Hepatic stellate cell (primary cell): Measurements from ENCODE around the gene U2SURP.

ENCODE experiments used
- DNase-seq: peaks from one replicate; pipeline ENCODE4 v3.0.0; 2011; ENCODE audit warnings: low spot score

The U2SURP gene

GRCh38 chr3:143001369-143002082 lies at the start of gene U2SURP:
Gene U2SURP, plus strand, starts transcription at chr3:143001570. Its CDS starts 59 bp downstream, at chr3:143001629.
- DNase-seq: peak; percentile 92

GRCh38 chr3:142951794-142952193 lies 49.6 kb upstream of the U2SURP start:
- no peak for DNase-seq

- DNase-seq: no peak
Measured at GRCh38 chr3:142952272-142953193, 48.8 kb upstream of the U2SURP start.

- no peak for DNase-seq
Measured at GRCh38 chr3:142953443-142953842, 47.9 kb upstream of the U2SURP start.

- DNase-seq: peak; percentile 32
Measured at GRCh38 chr3:142958707-142959106, 42.7 kb upstream of the U2SURP start.

- no peak for DNase-seq
Measured at GRCh38 chr3:142960322-142960850, 41.0 kb upstream of the U2SURP start.

GRCh38 chr3:142961539-142961938 lies 39.8 kb upstream of the U2SURP start:
- no peak for DNase-seq

- no peak for DNase-seq
Measured at GRCh38 chr3:142962175-142962519, 39.2 kb upstream of the U2SURP start.

- DNase-seq: no peak
Measured at GRCh38 chr3:142962520-142963233, 38.7 kb upstream of the U2SURP start.

GRCh38 chr3:142963234-142963515 lies 38.2 kb upstream of the U2SURP start:
- peak; percentile 15 for DNase-seq

- peak; percentile 52 for DNase-seq
Measured at GRCh38 chr3:142963516-142964448, 37.6 kb upstream of the U2SURP start, which contains the start of gene PAQR9. Gene PAQR9, minus strand, starts transcription at chr3:142963674. Its CDS starts 338 bp downstream, at chr3:142963336.

- no peak for DNase-seq
Measured at GRCh38 chr3:142965581-142965980, 35.8 kb upstream of the U2SURP start.

- no peak for DNase-seq
Measured at GRCh38 chr3:142966808-142967207, 34.6 kb upstream of the U2SURP start.

GRCh38 chr3:142968319-142969025 lies 32.9 kb upstream of the U2SURP start:
- DNase-seq: no peak

GRCh38 chr3:142971431-142971830 lies 29.9 kb upstream of the U2SURP start:
- no peak for DNase-seq

- DNase-seq: no peak
Measured at GRCh38 chr3:142972092-142972753, 29.1 kb upstream of the U2SURP start.

- DNase-seq: no peak
Measured at GRCh38 chr3:142973217-142974009, 28.0 kb upstream of the U2SURP start.

GRCh38 chr3:142975316-142975995 lies 25.9 kb upstream of the U2SURP start:
- no peak for DNase-seq
